Muscle layer of colon (tissue), 2 donors: Measurements from ENCODE around the gene ARHGEF38.

Experiments used
- H3K27ac ChIP-seq: one replicate; pipeline ENCODE4 v1.7.0; 2013; ENCODE audit warnings: low read depth, mild to moderate bottlenecking, low read length, moderate library complexity
- H3K27me3 ChIP-seq, 2 donors: one replicate each; pipeline ENCODE4 v1.7.0; 2013; ENCODE audit warnings: low read length in 2 of 2, mild to moderate bottlenecking in 2 of 2; ENCODE audit not compliant: insufficient read depth in 2 of 2, control insufficient read depth in 1 of 2
- H3K36me3 ChIP-seq: one replicate; pipeline ENCODE4 v1.7.0; 2013; ENCODE audit warnings: mild to moderate bottlenecking, low read length; ENCODE audit not compliant: insufficient read depth
- H3K4me1 ChIP-seq: one replicate; pipeline ENCODE4 v1.7.0; 2013; ENCODE audit warnings: mild to moderate bottlenecking, low read length; ENCODE audit not compliant: insufficient read depth
- H3K4me3 ChIP-seq, 2 donors: one replicate each; pipeline ENCODE4 v1.7.0; 2013; ENCODE audit warnings: low read length in 2 of 2, low read depth in 1 of 2, mild to moderate bottlenecking in 1 of 2, moderate library complexity in 1 of 2
- H3K9ac ChIP-seq: one replicate; pipeline ENCODE4 v1.7.0; 2013; ENCODE audit warnings: low read length
- H3K9me3 ChIP-seq: one replicate; pipeline ENCODE4 v1.7.0; 2013; ENCODE audit warnings: mild to moderate bottlenecking, low read length
- donor health status: abdominal sarcoma.
- donor health status: Adenocarcinoma of cecum.

Gene ARHGEF38, protein sequence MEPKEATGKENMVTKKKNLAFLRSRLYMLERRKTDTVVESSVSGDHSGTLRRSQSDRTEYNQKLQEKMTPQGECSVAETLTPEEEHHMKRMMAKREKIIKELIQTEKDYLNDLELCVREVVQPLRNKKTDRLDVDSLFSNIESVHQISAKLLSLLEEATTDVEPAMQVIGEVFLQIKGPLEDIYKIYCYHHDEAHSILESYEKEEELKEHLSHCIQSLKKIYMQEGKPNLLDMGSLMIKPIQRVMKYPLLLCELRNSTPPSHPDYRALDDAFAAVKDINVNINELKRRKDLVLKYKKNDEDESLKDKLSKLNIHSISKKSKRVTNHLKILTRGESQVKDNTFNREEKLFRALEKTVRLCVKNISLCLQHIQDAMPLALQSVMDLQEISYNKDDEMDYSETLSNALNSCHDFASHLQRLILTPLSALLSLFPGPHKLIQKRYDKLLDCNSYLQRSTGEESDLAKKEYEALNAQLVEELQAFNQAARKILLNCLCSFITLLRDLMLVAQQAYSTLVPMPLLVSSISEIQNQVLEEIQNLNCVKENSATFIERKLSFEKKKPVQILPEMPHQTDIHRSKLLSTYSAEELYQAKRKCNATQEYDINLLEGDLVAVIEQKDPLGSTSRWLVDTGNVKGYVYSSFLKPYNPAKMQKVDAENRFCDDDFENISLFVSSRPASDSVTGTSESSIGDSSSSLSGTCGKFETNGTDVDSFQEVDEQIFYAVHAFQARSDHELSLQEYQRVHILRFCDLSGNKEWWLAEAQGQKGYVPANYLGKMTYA

GRCh38 chr4:105551965-105552746 is at the start of gene ARHGEF38:
ARHGEF38 (plus strand) TSS chr4:105552620; CDS start chr4:105552766, 146 bp downstream.
- Histone ChIP-seq H3K4me1 (no peaks in the 10 kb centered on the region), H3K36me3 (no peaks in the 10 kb centered on the region), H3K27ac (no peak within 1 kb of the TSS), H3K27me3 (no peaks in the 10 kb centered on the region), H3K9me3 (no peaks in the 10 kb centered on the region), H3K4me3 (no peak within 1 kb of the TSS), H3K9ac (no peak within 1 kb of the TSS)

DNA sequence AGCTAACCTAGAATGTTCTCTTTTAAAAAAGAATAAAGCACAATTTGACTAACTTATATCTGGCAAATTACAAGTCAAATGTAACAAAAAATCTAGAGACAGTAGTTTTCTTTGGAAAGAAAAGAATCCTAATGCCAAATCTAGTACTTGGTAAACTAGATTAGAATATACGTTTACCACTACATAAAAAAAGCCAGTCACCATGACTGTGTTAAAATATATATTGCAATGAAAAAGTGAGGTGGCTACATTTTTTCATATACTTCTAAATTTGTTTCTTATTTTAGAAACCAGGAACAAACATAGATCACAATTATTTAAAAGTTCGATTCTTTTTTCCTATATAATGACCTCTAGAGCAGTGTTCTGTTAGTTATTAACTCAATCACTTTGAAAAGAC is 48.9 kb upstream of the ARHGEF38 start:
- Histone ChIP-seq H3K36me3 (no peaks in the 10 kb centered on the region), H3K9me3 (no peaks in the 10 kb centered on the region), H3K4me1 (no peaks in the 10 kb centered on the region), H3K27ac (no peak overlapping the region), H3K9ac (no peak overlapping the region), H3K4me3 (no peak overlapping the region), H3K27me3 (no peaks in the 10 kb centered on the region)

- Histone ChIP-seq H3K9ac (no peak overlapping the region), H3K36me3 (no peaks in the 10 kb centered on the region), H3K27me3 (no peaks in the 10 kb centered on the region), H3K9me3 (no peaks in the 10 kb centered on the region), H3K4me3 (no peak overlapping the region), H3K4me1 (no peaks in the 10 kb centered on the region), H3K27ac (no peak overlapping the region)
These were observed 47.7 kb upstream of the ARHGEF38 start for GRCh38 chr4:105504744-105505143.

GRCh38 chr4:105509291-105509690 is 43.1 kb upstream of the ARHGEF38 start:
- Histone ChIP-seq H3K9ac (no peak overlapping the region), H3K27me3 (no peaks in the 10 kb centered on the region), H3K27ac (no peak overlapping the region)

GRCh38 chr4:105509714-105510113 is 42.7 kb upstream of the ARHGEF38 start:
- H3K4me1 ChIP-seq, result no peaks in the 10 kb centered on the region
- H3K9me3 ChIP-seq, result no peaks in the 10 kb centered on the region
- H3K9ac ChIP-seq, result no peak overlapping the region
- H3K27me3 ChIP-seq, result no peaks in the 10 kb centered on the region
- no peak overlapping the region for H3K4me3 ChIP-seq
- H3K27ac ChIP-seq, result no peak overlapping the region
- H3K36me3 ChIP-seq, result no peaks in the 10 kb centered on the region

More at GRCh38 chr4:105509291-105509690, 43.1 kb upstream of the ARHGEF38 start:
- H3K36me3 ChIP-seq, result no peaks in the 10 kb centered on the region
- H3K4me1 ChIP-seq, result no peaks in the 10 kb centered on the region
- H3K4me3 ChIP-seq, result no peak overlapping the region
- H3K9me3 ChIP-seq, result no peaks in the 10 kb centered on the region

DNA sequence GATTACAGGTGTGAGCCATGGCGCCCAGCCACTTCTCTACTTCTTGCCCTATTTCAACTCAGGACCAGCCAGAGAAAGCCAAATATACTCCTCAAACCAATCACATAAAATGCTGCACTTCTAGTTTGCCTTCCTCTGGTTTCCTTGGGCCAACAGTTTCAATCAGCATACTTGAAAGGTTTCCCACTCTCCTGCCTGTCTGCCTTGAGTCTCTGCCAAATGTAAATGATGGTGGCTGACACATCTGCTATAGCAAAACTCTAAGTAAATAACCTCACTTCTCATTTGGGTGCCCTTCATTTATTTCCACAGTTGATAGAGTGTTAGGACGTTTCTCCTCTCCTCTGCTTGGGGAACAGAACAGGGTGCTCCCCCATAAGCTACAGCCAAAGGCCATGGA is 42.2 kb upstream of the ARHGEF38 start:
- no peak overlapping the region for H3K27ac ChIP-seq
- no peaks in the 10 kb centered on the region for H3K27me3 ChIP-seq
- no peaks in the 10 kb centered on the region for H3K36me3 ChIP-seq
- no peak overlapping the region for H3K9ac ChIP-seq
- no peaks in the 10 kb centered on the region for H3K4me1 ChIP-seq
- H3K9me3 ChIP-seq, result no peaks in the 10 kb centered on the region
- H3K4me3 ChIP-seq, result no peak overlapping the region

DNA sequence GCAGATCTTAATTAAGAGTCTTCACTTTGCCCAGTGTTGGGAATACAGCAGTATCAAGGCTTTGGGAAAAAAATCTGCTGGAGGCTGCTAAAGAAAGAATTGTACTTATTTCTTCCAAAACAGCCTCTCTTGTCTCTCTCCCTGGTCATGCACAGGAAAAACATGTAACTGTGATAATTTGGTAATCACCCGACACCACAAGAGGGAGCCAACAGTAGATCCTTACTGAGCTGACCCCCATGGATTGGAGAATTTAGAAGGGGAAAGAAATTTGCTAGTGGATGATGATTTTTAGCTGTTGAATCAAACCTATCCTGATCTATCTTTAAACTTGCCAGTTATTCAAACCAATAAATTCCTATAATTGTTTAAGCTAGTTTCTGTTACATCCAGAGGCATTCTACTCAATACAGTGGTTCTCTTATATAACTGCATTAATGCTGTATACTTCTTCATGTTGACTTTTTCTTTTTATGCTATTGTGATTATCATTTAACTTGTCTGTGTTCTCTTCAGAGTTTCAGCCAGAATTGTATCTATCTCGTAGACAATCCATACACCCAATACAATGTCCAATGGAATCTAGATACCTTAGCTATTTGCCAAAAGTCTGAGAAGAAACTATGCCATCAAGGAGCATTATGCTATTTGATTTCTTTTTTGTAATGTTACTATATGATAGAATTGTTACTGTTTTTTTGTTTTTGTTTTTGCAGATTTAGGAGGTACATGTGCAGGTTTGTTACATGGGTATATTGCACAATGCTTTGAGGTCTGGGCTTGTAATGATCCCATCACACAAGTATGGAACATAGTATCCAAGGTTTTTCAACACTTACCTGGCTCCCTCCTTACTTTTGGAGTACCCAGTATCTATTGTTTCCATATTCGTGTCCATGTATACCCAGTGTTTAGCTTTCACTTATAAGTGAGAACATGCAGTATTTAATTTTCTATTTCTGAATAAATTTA is 31.3 kb upstream of the ARHGEF38 start:
- no peaks in the 10 kb centered on the region for H3K9me3 ChIP-seq
- no peak overlapping the region for H3K9ac ChIP-seq
- H3K36me3 ChIP-seq, result no peaks in the 10 kb centered on the region
- H3K27me3 ChIP-seq, result no peaks in the 10 kb centered on the region
- no peak overlapping the region for H3K27ac ChIP-seq
- H3K4me1 ChIP-seq, result no peaks in the 10 kb centered on the region
- no peak overlapping the region for H3K4me3 ChIP-seq

GRCh38 chr4:105526656-105527055 is 25.8 kb upstream of the ARHGEF38 start:
- Histone ChIP-seq H3K36me3 (no peaks in the 10 kb centered on the region), H3K27me3 (no peaks in the 10 kb centered on the region), H3K4me3 (no peak overlapping the region), H3K4me1 (no peaks in the 10 kb centered on the region), H3K9me3 (no peaks in the 10 kb centered on the region), H3K9ac (no peak overlapping the region), H3K27ac (no peak overlapping the region)

GRCh38 chr4:105527081-105527480 is 25.3 kb upstream of the ARHGEF38 start:
- H3K9ac ChIP-seq, result no peak overlapping the region
- no peaks in the 10 kb centered on the region for H3K4me1 ChIP-seq
- H3K27ac ChIP-seq, result no peak overlapping the region
- H3K9me3 ChIP-seq, result no peaks in the 10 kb centered on the region
- H3K27me3 ChIP-seq, result no peaks in the 10 kb centered on the region
- H3K4me3 ChIP-seq, result no peak overlapping the region
- no peaks in the 10 kb centered on the region for H3K36me3 ChIP-seq

- H3K9ac ChIP-seq, result no peak overlapping the region
- no peak overlapping the region for H3K27ac ChIP-seq
- H3K36me3 ChIP-seq, result no peaks in the 10 kb centered on the region
- H3K27me3 ChIP-seq, result no peaks in the 10 kb centered on the region
- H3K4me3 ChIP-seq, result no peak overlapping the region
- H3K4me1 ChIP-seq, result no peaks in the 10 kb centered on the region
- no peaks in the 10 kb centered on the region for H3K9me3 ChIP-seq
These were observed 15.8 kb upstream of the ARHGEF38 start for GRCh38 chr4:105536601-105537000.
